GM18520 (cell line): Measurements from ENCODE around the gene CEP44.
"Not testable (repeated sequence)": the region's sequence is repeated elsewhere in the genome, so short reads cannot be mapped to it uniquely, and the experiment has no call there.

Experiments
- ATAC-seq: cut with Tn5 transposase; IDR thresholded peaks from one replicate; pipeline ENCODE4 v1.9.1; 2021; ENCODE audit not compliant: unreplicated experiment

The CEP44 gene

DNA sequence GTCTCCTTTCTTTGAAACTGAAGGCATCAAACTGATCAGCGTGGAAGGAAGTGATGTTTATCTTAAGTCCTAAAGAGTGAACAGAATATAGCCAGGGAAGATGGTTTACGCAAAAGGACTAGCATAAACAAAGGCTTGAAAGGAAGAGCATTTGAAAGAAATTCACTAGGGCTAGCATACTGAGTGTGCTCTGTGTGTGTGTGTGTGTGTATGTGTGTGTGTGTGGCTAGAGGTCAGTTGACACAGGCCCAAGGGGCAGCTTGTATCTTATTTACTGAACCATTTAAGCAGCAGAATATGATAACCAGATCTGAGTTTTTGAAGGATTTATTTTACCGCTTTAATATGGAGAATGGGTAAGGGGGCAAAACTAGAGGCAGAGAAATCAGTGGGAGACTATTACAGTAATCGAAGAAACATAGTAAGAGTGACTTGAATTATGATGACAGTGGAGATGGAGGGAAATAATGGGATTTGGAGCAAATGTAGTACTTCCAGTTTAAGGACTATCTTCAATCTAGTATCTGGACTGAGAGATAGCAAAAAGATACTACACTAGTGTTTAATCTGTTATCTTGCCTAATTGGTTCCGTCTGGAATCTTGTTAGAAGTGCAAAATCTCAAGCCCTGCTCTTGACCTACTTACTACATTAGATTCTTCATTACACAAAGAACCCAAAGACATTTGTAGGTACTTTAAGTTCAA is 36.9 kb downstream of the CEP44 start:
- ATAC-seq, result no peak

DNA sequence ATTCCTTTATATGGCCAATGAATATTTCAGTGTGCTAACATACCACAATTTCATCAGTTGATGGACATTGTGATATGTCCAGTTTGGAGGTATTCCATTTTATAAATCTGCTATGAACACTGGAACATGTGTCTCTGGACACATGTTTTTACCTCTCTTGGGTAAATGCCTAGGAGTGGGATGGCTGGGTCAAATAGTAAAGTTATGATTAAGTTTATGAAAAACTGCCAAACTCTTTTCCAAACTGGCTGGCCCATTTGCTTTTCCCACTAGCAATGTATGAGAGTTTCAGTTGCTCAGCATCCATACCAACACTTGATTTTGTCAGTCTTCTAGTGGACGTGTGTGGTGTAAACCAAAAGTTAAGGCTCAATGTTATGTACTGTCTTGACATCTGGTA is 40.5 kb downstream of the CEP44 start:
- ATAC-seq, result no peak

DNA sequence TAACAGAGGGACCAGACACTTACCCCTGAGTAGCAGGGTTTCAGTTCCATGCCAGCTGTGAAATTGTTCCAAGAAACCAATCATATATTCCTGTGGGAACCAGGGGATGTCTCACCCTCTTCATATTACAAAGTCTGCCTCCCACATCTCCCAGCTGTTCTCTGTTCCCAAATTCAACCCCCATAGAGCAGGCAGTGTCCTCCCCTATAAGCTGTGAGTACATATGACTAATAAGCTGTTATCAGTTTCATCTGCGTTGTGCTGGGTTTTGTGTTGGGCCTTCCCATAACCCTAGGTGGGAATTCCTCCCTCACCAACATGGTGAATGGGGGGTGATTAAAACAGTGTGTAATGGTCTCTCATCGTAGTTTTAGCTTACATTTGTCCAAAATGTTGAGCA is 41.0 kb downstream of the CEP44 start:
- no peak for ATAC-seq

DNA sequence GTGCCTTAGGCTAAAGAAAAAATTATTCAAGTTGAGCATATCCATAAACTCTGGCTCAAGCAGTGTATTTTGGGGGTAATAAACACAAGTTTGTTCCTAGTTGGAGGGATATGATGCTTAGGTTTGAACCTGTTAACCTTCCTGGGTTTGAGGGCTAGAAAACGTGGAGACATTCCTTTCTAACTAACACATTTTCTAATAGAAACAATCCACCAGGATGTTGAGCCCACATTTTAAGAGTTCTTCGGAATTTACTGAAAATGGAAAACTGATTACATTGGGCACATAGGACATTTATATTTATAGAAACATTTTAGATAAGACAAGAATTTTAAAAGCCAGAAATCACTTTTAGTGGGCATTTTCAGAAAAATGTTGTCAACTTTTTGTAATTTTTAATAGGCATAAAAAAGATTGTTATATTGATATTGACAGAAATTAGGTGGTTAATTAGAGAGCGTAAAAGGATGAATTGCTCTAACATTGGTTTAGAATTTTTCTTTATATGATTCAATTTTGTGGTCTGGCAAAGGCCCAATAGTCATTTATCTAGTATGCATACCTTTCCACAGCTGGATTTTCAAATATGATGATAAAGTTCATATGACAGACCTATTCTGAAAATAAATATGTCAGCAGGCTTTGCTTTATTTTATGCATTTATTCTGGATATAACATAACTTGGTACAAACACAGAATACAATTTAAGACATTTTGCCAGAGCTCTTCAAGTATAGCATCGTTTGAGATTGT is 49.2 kb downstream of the CEP44 start:
- ATAC-seq, result no peak

DNA sequence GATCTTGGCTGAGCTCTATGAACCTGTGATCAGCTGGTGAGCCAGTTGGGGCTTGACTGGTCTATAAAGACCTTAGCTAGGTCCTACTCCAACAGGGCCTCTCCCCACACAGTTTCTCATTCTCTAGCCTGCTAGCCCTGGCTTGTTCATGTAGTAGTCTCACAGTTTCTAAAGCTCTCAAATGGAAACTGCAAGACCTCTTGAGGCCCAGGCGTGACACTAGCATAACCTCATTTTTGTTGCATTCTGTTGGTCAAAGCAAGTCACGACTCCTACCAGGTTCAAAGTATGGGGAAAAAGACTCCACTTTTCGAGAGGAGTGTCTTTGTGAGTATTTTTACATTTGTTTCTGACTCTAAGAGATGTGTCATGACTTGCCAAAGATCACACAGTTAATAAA is 50.9 kb downstream of the CEP44 start:
- ATAC-seq, result peak; percentile 99

DNA sequence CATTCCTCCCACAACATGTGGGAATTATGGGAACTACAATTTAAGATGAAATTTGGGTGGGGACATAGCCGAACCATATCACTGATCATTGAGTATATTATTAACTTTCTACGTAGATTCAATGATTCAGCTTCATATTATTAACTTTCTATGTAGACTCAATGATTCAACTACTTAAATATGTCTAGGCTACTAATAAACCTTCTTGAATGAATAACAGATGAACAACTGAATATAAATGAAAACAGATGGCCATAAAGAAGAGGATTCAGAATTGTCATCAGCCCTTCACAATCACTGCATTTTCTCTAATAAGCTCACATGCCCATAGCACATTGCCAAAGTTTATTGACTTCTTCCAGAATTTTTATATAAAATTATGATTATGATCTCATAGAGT is 57.0 kb downstream of the CEP44 start:
- ATAC-seq, result no peak

DNA sequence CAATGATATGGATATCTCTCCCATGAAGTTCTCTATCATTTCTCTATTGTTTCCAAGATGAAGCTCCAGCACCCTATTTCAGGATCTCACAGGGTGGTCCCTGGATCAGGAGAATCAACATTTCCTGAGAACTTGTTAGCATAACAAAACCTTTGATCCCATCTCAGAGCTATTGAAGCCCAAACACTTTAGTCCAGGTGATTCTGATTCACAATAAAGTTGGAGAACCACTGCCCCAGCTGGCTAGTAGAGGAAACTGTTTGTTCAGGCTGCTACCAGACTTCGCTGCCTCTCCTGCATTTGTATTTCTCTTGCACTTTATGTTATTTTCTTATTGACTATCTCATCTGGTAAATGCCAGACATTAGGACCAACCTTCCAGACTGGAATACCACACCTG is 65.4 kb downstream of the CEP44 start:
- no peak for ATAC-seq

DNA sequence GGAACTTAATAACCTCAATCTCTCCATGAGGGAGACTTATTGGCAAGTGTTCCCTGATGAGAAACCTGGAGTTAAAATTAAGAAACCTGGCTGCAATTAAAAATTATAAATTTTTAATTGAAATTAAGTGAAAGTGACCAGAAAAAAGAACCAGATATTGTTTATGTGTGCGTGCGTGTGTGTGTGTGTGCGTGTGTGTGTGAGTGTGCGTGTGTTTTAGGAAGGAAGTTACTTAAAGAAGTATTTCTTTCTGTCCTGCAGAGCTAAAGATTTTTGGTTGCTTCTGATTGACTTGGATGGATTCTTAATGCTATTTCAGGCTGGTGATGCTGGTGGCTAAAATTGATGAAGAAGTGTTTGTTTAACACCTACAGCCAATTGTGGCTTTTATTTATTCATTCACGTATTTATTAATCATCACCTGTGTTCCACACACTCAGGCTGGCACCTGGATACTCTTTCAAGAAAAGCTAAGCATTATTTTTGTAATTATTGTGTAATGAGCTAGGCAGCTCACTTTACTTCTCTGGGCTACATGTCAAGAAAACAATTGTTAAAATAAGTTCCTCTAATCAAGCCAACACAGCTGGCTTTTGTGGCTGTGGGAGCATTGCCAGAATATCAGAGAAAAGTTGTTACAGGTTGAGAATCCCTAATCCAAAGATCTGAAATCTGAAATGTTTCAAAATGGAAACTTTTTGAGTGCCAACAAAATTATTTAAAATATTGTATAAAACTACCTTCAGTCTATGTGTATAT is 68.5 kb downstream of the CEP44 start:
- ATAC-seq, result no peak

DNA sequence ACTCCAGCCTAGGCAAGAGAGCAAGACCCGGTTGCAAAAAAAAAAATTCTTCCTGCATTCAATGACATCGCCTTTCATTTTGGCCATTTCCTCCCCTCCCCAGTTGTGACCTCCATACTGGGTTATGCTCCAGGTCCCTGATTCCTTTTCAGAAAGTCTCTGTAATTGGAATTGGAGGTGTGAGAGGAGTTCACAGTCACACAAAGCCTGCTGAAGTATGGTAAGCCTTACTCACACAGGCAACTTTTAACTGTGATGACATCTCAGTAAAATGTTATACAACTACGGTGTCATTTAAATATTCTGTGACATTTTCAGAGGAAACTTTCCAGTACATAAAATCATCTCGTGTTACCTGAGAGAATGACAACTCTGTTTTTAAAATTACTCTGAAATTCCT is 73.6 kb downstream of the CEP44 start:
- ATAC-seq, result no peak

DNA sequence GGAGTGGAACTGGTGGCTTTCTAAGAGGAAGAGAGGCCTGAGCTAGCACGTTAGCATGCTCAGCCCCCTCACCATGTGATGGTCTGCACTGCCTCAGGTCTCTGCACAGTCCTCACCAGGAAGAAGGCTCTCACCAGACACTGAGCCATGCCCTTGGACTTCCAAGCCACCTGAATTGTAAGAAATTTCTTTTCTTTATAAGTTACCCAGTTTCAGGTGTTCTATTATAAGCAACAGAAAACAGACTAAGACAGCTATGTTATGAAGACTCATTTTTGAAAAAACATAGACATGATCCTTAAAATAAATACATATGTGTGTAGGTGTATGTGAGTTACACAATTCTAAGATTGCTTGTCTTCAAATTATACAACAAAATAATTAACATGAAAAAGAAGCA is 74.7 kb downstream of the CEP44 start:
- ATAC-seq, result peak; percentile 17

DNA sequence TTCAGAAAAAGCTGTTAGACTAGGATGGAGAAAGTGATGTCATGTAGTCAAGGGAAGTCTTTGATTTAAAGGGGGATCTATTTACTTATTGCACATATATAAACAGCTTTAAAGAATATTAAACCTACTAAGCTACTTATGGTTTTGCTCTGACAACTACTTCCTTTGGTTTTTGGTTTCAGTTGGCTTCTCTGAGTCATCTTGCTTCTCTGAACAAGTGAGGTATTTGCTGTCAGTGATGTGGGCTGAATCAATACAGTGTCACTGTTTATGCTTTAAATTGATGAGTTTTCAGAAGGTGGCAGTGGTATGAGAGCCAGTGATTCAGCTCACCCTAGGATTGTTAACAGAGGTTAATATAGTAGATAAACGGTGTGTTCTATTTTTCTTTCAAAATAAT is 75.1 kb downstream of the CEP44 start:
- ATAC-seq, result peak; percentile 100

DNA sequence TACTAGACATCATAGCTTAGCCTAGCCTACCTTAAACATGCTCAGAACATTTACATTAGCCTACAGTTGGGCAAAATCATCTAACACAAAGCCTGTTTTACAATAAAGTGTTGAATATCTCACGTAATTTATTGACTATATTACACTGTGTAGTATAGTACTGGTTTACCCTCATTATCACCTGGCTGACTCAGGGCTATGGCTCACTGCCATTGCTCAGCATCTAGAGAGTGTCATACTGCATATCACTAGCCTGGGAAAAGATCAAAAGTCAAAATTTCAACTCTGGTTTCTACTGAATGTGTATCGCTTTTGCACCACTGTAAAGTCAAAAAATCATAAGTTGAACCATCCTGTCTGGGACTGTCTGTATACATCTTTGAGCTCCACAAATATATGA is 78.6 kb downstream of the CEP44 start:
- no peak for ATAC-seq

DNA sequence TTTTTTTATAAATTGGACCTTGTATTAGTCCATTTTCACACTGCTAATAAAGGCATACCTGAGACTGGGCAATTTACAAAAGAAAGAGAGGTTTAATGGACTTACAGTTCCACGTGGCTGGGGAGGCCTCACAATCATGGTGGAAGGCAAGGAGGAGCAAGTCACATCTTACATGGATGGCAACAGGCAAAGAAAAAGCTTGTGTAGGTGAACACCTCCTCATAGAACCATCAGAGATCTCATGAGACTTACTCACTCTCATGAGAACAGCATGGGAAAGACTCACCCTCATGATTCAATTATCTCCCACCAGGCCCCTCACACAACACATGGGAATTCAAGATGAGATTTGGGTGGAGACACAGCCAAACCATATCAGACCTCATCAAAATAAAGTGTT is 80.1 kb downstream of the CEP44 start:
- not testable (repeated sequence) for ATAC-seq

DNA sequence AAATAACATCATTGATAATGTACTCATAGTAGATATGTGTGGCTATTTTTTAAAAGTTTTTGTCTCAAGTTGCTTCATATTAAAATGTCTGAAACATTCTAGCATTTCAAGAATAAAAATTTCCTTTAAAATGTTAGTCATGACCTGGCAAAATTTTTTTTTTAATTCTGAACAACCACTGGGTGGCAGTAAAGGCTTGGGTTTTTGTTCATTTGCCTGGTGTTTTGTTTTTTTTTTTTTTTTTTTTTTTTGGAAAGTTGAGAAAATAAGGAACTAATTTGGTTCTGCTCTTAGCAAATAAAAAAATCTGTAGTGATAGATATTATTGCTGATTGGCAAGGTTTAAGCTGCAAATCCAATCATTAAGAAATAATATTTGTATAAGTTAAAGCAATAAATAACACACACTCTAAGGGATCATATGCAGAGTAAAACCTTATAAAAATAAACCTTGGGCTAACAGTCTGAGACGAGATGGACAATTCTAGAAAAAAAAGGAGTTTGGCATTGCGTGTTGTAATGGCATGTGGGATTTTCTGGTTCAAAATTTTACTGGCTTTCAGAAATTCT is 81.4 kb downstream of the CEP44 start:
- ATAC-seq, result no peak

DNA sequence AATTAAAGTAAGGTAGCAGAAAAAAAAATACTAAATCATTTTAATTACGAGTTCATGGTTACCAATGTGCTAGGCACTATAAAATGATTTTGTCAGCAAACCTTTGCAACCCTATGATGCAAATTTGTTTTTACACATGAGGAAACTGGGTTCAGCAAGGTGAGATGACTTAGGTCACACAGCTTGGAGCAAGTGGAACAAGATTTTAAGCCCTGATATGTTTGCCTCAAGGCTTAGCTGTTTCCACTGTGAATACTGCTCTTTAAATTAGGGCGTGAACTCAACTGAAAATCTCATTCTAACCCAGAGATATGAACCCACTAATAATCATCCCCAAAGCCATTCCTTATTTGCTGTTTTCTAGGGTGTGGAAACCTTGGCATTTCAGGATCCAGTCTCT is 86.3 kb downstream of the CEP44 start:
- no peak for ATAC-seq

DNA sequence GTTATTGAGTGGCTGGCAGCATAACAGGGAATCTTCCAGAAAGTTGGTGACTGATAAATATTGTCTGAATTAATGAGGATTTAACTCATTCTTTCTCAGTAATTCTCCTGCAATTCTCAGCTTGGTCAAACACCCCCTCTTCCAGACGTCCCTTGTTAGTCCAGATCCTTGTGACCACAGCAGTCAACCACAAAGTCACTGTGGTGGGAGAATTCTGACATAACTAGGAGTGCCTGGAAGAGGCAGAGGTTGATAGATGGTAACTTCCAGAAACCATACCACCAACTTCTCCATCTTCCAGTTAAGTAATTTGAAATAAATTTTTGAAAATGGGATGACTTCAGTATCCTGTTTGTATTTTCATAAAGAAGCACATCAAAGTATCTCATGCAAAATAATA is 90.1 kb downstream of the CEP44 start:
- no peak for ATAC-seq

DNA sequence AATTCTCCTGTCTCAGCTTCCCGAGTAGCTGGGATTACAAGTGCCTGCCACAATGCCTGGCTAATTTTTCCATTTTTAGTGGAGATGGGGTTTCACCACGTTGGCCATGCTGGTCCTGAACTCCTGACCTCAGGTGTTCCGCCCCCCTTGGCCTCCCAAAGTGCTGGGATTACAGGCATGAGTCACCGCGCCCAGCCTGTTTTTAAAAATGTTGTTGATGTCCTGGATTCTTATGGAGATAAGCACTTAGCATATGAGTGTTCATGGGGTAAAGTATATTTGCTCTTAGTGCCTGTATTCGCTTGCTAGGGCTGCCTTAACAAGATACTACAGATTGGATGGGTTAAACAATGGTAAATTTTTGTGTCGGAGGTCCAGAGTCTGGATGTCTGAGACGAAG is 91.7 kb downstream of the CEP44 start:
- no peak for ATAC-seq

DNA sequence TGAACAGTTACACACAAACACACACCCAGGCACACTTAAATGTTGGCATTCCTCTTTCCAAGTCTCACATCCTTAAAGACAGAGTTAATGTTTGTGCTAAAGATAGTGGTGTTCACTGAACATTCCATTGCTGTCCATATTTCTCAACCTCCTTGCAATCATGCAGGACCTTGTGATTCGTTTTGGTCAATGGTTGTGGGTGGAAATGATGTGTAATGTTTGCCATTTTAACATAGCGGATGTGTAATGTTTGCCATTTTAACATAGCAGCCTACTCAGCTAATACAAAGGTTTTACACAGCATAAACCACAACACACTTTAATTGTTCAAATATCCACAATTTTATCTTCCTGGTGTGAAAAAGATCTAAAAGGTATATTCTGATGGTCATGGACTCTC is 93.9 kb downstream of the CEP44 start:
- ATAC-seq, result no peak

DNA sequence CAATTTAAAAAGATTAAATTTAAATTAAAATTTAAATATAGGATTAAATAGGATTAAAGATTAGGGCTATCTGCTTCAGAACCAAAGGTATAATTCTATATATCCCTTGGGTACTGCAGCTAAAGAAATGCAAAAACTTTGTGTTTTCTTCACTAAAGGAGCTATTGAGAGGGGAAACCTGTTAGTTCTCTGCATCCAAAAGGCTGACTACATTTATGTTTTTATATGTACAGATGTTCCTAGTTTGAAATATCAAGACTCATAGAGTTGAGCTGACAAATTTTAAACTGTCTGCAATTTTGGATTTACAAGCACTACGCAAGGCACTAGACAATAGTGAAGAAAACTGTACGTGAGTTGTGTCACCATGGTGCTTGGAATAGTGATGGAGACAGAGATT is 95.2 kb downstream of the CEP44 start:
- no peak for ATAC-seq

DNA sequence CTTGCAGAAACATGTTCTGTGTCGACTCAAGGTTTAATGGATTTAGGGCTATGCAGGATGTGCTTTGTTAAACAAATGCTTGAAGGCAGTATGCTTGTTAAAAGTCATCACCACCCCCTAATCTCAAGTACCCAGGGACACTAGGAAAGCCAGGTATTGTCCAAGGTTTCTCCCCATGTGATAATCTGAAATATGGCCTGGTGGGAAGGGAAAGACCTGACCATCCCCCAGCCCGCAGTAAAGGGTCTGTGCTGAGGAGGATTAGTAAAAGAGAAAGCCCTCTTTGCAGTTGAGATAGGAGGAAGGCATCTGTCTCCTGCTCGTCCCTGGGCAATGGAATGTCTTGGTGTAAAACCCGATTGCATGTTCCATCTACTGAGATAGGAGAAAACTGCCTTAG is 96.5 kb downstream of the CEP44 start:
- not testable (repeated sequence) for ATAC-seq

DNA sequence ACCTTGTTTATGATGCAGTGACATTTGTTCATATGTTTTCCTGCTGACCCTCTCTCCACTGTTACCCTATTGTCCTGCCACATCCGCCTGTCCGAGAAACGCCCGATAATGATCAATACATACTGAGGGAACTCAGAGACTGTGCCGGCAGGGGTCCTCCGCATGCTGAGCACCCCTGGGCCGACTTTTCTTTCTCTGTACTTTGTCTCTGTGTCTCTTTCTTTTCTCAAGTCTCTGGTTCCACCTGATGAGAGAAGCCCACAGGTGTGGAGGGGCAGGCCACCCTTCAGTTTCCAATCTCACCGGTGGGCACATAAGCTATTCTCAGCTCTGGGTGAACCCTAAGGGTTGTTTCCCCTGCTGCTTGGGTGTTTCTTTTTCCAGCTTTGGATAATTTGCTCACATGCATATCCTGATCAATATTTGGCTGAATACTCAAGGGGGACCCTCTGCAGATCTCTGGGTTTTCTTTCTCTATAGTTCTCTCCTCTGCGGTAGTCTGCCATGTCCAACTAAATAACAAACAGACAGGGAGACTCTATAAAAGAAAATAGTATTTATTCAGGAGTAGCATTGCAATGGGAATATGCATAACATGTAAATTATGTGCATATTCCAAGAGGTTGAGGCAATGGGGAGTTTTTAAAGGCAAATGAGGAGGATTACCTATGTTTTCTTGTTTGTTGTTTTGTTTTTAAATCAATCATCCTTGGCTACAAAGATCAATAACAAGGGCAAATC is 97.2 kb downstream of the CEP44 start:
- no peak for ATAC-seq
